H1 (cell line): ENCODE results near the gene SLC7A11. TPM values are rescaled to one million over a fixed set of nuclear protein-coding genes. Genes with fewer than 3 reads are reported as not detected.

Experiments
- ATF3 ChIP-seq: IDR thresholded peaks from 2 replicates; pipeline ENCODE4 v1.6.1; 2011; ENCODE audit warnings: low read depth, mild to moderate bottlenecking, low read length; ENCODE audit not compliant: insufficient read depth
- RBBP5 ChIP-seq: IDR thresholded peaks from 2 replicates; pipeline ENCODE4 v1.7.1; 2012; ENCODE audit warnings: low read depth, mild to moderate bottlenecking, inconsistent platforms, low read length, moderate library complexity, borderline replicate concordance
- polyA plus RNA-seq, 7 experiments: library from polyadenylated mRNA; depleted of rRNA in 3 of 7; stranded (reverse) in 5 of 7; unstranded in 2 of 7; fragments of >200 nt in 5 of 7; fragments of 200-250 nt in 2 of 7; gene quantifications; 1 replicate in 5 of 7; 2 replicates in 1 of 7; 4 replicates in 1 of 7; pipeline versions ENCODE4 v1.2.1 to v1.2.3, GENCODE V29; 2011 to 2013; ENCODE audit warnings: missing spikeins in 2 of 7, mixed read lengths in 2 of 7
- total RNA-seq: library from RNA; stranded (reverse); fragmentation: NEBNext Ultra II Directional; extraction: Animal tissue kit (Norgen Biotek cat#: 25700); gene quantifications from 2 replicates; pipeline ENCODE4 v1.2.1, GENCODE V29; 2021

SLC7A11 gene
- total and polyA plus RNA-seq, 2 of the 8 experiments (the other 6 are each of a cell fraction or from before 2014, with no cell fraction given): 6.6 to 17.0 TPM

- no peak for TF ChIP-seq ATF3
- no peak for TF ChIP-seq RBBP5
These were observed 79.0 kb downstream of the SLC7A11 start (continued) for GRCh38 chr4:138163171-138163570.
